Retinal pigment epithelial cell (primary cell): ENCODE data around the gene SDK1.
A peak's percentile ranks its signal among the peaks of the same experiment; 100 is the strongest.

ENCODE experiments used
- DNase-seq: peaks from one replicate; pipeline ENCODE4 v3.0.0-alpha.2; 2010; ENCODE audit warnings: low read depth
- H3K4me3 ChIP-seq: 2 replicates; pipeline ENCODE4 v1.5.1; 2011; ENCODE audit warnings: mild to moderate bottlenecking, low read length, control low read depth, moderate library complexity
- CTCF ChIP-seq: conservative IDR thresholded peaks from 2 replicates; pipeline ENCODE4 v1.5.1; 2011; ENCODE audit warnings: low read depth, low read length, control low read depth, inconsistent platforms

Gene SDK1

GRCh38 chr7:3380034-3380433 is 79.0 kb downstream of the SDK1 start:
- no peak for TF ChIP-seq CTCF
- no peak for DNase-seq
- H3K4me3 ChIP-seq = no peak overlapping the region

GRCh38 chr7:3380886-3381685 is 80.0 kb downstream of the SDK1 start:
- TF ChIP-seq CTCF = no peak
- no peak for DNase-seq
- no peak overlapping the region for H3K4me3 ChIP-seq

GRCh38 chr7:3386423-3387190 is 85.6 kb downstream of the SDK1 start:
- no peak for TF ChIP-seq CTCF
- no peak for DNase-seq
- no peak overlapping the region for H3K4me3 ChIP-seq

GRCh38 chr7:3393862-3394261 is 92.8 kb downstream of the SDK1 start:
- no peak for TF ChIP-seq CTCF
- DNase-seq = no peak
- H3K4me3 ChIP-seq = no peak overlapping the region

- no peak for DNase-seq
- H3K4me3 ChIP-seq = no peak overlapping the region
- TF ChIP-seq CTCF = no peak
Observed at GRCh38 chr7:3397324-3397723, 96.3 kb downstream of the SDK1 start.

GRCh38 chr7:3399858-3400257 is 98.8 kb downstream of the SDK1 start:
- TF ChIP-seq CTCF = peak; percentile 28
- no peak for DNase-seq

More at GRCh38 chr7:3399858-3400257, 98.8 kb downstream of the SDK1 start:
- no peak overlapping the region for H3K4me3 ChIP-seq
